SU-DHL-6 (cell line): ENCODE data around the gene ATP8A1.

Experiments used
- H2AFZ ChIP-seq: fragments of 200-600 bp; sonication (generic); 2 replicates; pipeline ENCODE4 v1.6.1; 2014; ENCODE audit warnings: low read depth, mild to moderate bottlenecking, moderate library complexity, mixed read lengths, antibody characterized with exemption, low read length; ENCODE audit not compliant: severe bottlenecking
- H3F3A ChIP-seq: fragments of 200-600 bp; shearing (Covaris generic); 2 replicates; pipeline ENCODE4 v1.6.0; 2016; ENCODE audit warnings: antibody characterized with exemption, mild to moderate bottlenecking; ENCODE audit not compliant: insufficient read depth
- H3K27ac ChIP-seq: fragments of 200-600 bp; sonication (generic); 2 replicates; pipeline ENCODE4 v1.5.1; 2016; ENCODE audit warnings: low read depth, mild to moderate bottlenecking, low read length, moderate library complexity, mixed read lengths
- H3K27me3 ChIP-seq: fragments of 200-600 bp; sonication (generic), shearing (Covaris generic); 2 replicates; pipeline ENCODE4 v1.6.0; 2014; ENCODE audit warnings: mild to moderate bottlenecking, low read length
- H3K36me3 ChIP-seq: fragments of 200-600 bp; sonication (generic); 2 replicates; pipeline ENCODE4 v1.6.1; 2014; ENCODE audit warnings: mild to moderate bottlenecking, low read length, mixed read lengths
- H3K4me2 ChIP-seq: fragments of 300-600, 200-600 bp; shearing (Covaris generic), sonication (generic); 2 replicates; pipeline ENCODE4 v1.6.0; 2014; ENCODE audit warnings: low read length, low read depth, mild to moderate bottlenecking; ENCODE audit not compliant: poor library complexity, severe bottlenecking
- H3K4me3 ChIP-seq: fragments of 200-600 bp; sonication (generic); 2 replicates; pipeline ENCODE4 v1.5.1; 2014; ENCODE audit warnings: antibody characterized with exemption, low read length, mild to moderate bottlenecking, mixed read lengths; ENCODE audit not compliant: insufficient read depth, poor library complexity, severe bottlenecking
- H3K79me2 ChIP-seq: fragments of 200-600 bp; sonication (generic); 2 replicates; pipeline ENCODE4 v1.6.1; 2014; ENCODE audit warnings: mild to moderate bottlenecking, low read length, moderate library complexity; ENCODE audit not compliant: insufficient read depth
- H3K9ac ChIP-seq: fragments of 200-600 bp; sonication (generic); 2 replicates; pipeline ENCODE4 v1.7.0; 2014; ENCODE audit warnings: mild to moderate bottlenecking, low read length
- H3K9me2 ChIP-seq: fragments of 200-600 bp; sonication (generic); replicated peaks from 2 replicates; pipeline ENCODE4 v1.6.1; 2014; ENCODE audit warnings: low read length; ENCODE audit not compliant: insufficient read depth
- H3K9me3 ChIP-seq: fragments of 200-600 bp; sonication (generic); 2 replicates; pipeline ENCODE4 v1.6.1; 2014; ENCODE audit warnings: low read length, mixed read lengths; ENCODE audit not compliant: insufficient read depth
- H4K20me1 ChIP-seq: fragments of 200-600 bp; sonication (generic); 2 replicates; pipeline ENCODE4 v1.6.1; 2014; ENCODE audit warnings: low read depth, mild to moderate bottlenecking, antibody characterized with exemption, low read length, moderate library complexity, mixed read lengths
- EZH2phosphoT487 ChIP-seq: fragments of 200-600 bp; sonication (generic), shearing (Covaris generic); conservative IDR thresholded peaks from 2 replicates; pipeline ENCODE4 v1.6.1; 2018; ENCODE audit warnings: mild to moderate bottlenecking, antibody characterized with exemption, low read length, moderate library complexity, mixed read lengths
- TF ChIP-seq, protein P1 (sequence below): fragments of 200-600 bp; sonication (generic); IDR thresholded peaks from one replicate; pipeline ENCODE4 v1.5.1; 2017; ENCODE audit warnings: antibody characterized with exemption, mild to moderate bottlenecking, low read length, moderate library complexity; ENCODE audit not compliant: insufficient read depth, poor library complexity, severe bottlenecking

ATP8A1 gene

GRCh38 chr4:42484630-42485029, 172.3 kb downstream of the ATP8A1 start:
- no peak overlapping the region for H3K4me2 ChIP-seq
- no peaks in the 10 kb centered on the region for H3K79me2 ChIP-seq
- H2AFZ ChIP-seq, result no peak overlapping the region
- H3K9ac ChIP-seq, result no peak overlapping the region
- H4K20me1 ChIP-seq, result no peaks in the 10 kb centered on the region
- no peaks in the 10 kb centered on the region for H3K36me3 ChIP-seq
- H3K27ac ChIP-seq, result no peak overlapping the region
- no peak overlapping the region for H3K4me3 ChIP-seq
- no peaks in the 10 kb centered on the region for H3K9me2 ChIP-seq
- no peaks in the 10 kb centered on the region for H3K27me3 ChIP-seq
- H3K9me3 ChIP-seq, result no peaks in the 10 kb centered on the region
- H3F3A ChIP-seq, result no peaks in the 10 kb centered on the region
- TF ChIP-seq, protein P1, sequence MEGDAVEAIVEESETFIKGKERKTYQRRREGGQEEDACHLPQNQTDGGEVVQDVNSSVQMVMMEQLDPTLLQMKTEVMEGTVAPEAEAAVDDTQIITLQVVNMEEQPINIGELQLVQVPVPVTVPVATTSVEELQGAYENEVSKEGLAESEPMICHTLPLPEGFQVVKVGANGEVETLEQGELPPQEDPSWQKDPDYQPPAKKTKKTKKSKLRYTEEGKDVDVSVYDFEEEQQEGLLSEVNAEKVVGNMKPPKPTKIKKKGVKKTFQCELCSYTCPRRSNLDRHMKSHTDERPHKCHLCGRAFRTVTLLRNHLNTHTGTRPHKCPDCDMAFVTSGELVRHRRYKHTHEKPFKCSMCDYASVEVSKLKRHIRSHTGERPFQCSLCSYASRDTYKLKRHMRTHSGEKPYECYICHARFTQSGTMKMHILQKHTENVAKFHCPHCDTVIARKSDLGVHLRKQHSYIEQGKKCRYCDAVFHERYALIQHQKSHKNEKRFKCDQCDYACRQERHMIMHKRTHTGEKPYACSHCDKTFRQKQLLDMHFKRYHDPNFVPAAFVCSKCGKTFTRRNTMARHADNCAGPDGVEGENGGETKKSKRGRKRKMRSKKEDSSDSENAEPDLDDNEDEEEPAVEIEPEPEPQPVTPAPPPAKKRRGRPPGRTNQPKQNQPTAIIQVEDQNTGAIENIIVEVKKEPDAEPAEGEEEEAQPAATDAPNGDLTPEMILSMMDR, result no peak
- no peak for TF ChIP-seq EZH2phosphoT487

GRCh38 chr4:42483426-42484379, 173.2 kb downstream of the ATP8A1 start:
- Histone ChIP-seq H2AFZ (no peak overlapping the region), H3F3A (no peaks in the 10 kb centered on the region), H3K4me2 (no peak overlapping the region), H3K9me3 (no peaks in the 10 kb centered on the region), H3K4me3 (no peak overlapping the region), H3K36me3 (no peaks in the 10 kb centered on the region), H3K27me3 (no peaks in the 10 kb centered on the region), H4K20me1 (no peaks in the 10 kb centered on the region), H3K9me2 (no peaks in the 10 kb centered on the region), H3K79me2 (no peaks in the 10 kb centered on the region), H3K27ac (no peak overlapping the region), H3K9ac (no peak overlapping the region)
- TF ChIP-seq, protein P1, result no peak
- TF ChIP-seq EZH2phosphoT487, result no peak

GRCh38 chr4:42482516-42483327, 174.2 kb downstream of the ATP8A1 start:
- TF ChIP-seq EZH2phosphoT487, result no peak
- TF ChIP-seq, protein P1, result no peak

More at GRCh38 chr4:42482516-42483327, 174.2 kb downstream of the ATP8A1 start:
- H3F3A ChIP-seq, result no peaks in the 10 kb centered on the region
- H3K4me2 ChIP-seq, result no peak overlapping the region
- H3K36me3 ChIP-seq, result no peaks in the 10 kb centered on the region
- H3K27me3 ChIP-seq, result no peaks in the 10 kb centered on the region
- no peaks in the 10 kb centered on the region for H3K9me3 ChIP-seq
- no peak overlapping the region for H2AFZ ChIP-seq
- no peaks in the 10 kb centered on the region for H3K79me2 ChIP-seq
- H4K20me1 ChIP-seq, result no peaks in the 10 kb centered on the region
- H3K27ac ChIP-seq, result no peak overlapping the region
- H3K9me2 ChIP-seq, result no peaks in the 10 kb centered on the region
- no peak overlapping the region for H3K4me3 ChIP-seq
- H3K9ac ChIP-seq, result no peak overlapping the region
